HepG2 (cell line): ENCODE measurements around the gene NUFIP1. TPM values are rescaled to one million over a fixed set of nuclear protein-coding genes. Genes with fewer than 3 reads are reported as not detected.
A peak's percentile ranks its signal among the peaks of the same experiment; 100 is the strongest.

Experiments
- ATAC-seq: fragments of 200-7000 bp; cut with Tn5 transposase; 3 replicates; pipeline ENCODE4 v1.9.1; 2020; ENCODE audit warnings: mild to moderate bottlenecking, moderate library complexity
- BruUV-seq: library from RNA; stranded (reverse); fragments of 400-500 nt; replicated peaks from 2 replicates; lab custom pipeline; 2021; lab: Mats Ljungman, UMichigan
- CTCF ChIA-PET: fragments of 300-600 bp; formaldehyde crosslinking; extraction: SDS; loops from one replicate; lab custom pipeline; 2021; ENCODE audit warnings: low total read pairs, inconsistent platforms, low intra/inter-chr PET ratio; lab: Yijun Ruan, JAX
- POLR2A ChIA-PET: fragments of 350-600 bp; sonication (Branson Sonifier 250); formaldehyde crosslinking; loops from one replicate; lab custom pipeline; 2020; ENCODE audit warnings: antibody characterized with exemption, inconsistent platforms; lab: Yijun Ruan, JAX
- DNase-seq: peaks from one replicate; pipeline ENCODE4 v3.0.0-alpha.2; 2015; ENCODE audit warnings: low spot score
- FAIRE-seq: peaks from 3 replicates; lab custom pipeline; 2011; peaks lifted over from hg19 to GRCh38; lab: Jason Lieb, UNC
- H2AFZ ChIP-seq: one replicate; pipeline ENCODE4 v1.6.1; 2011; ENCODE audit warnings: low read length, inconsistent platforms
- H3K27ac ChIP-seq: fragments of 300-600 bp; 3 replicates; pipeline ENCODE4 v1.8.0; 2011; ENCODE audit warnings: mixed run types, mild to moderate bottlenecking, mixed read lengths, low read length, inconsistent platforms; ENCODE audit not compliant: insufficient read depth; ENCODE audit errors: extremely low read length
- H3K27me3 ChIP-seq, 2 experiments: fragments of 200-600 bp in 1 of 2; 2 replicates in 1 of 2; 3 replicates in 1 of 2; pipeline versions ENCODE4 v1.6.0 to v1.8.0; 2011; ENCODE audit warnings: low read length in 2 of 2, mild to moderate bottlenecking in 2 of 2, moderate library complexity in 2 of 2, inconsistent platforms in 1 of 2; ENCODE audit not compliant: insufficient read depth in 2 of 2, control insufficient read depth in 1 of 2
- H3K36me3 ChIP-seq, 2 experiments: fragments of 200-600 bp in 1 of 2; replicated peaks in 1 of 2; 2 replicates in 1 of 2; 3 replicates in 1 of 2; pipeline versions ENCODE4 v1.5.1 to v1.8.0; 2011; ENCODE audit warnings: low read length in 2 of 2, inconsistent platforms in 1 of 2; ENCODE audit not compliant: insufficient read depth in 2 of 2, control insufficient read depth in 1 of 2
- H3K4me1 ChIP-seq: 2 replicates; pipeline ENCODE4 v1.5.1; 2012; ENCODE audit warnings: low read length, inconsistent platforms; ENCODE audit not compliant: insufficient read depth
- H3K4me2 ChIP-seq: 2 replicates; pipeline ENCODE4 v1.6.0; 2011; ENCODE audit warnings: low read depth, low read length, inconsistent platforms
- H3K4me3 ChIP-seq, 3 experiments: fragments of 200-600 bp in 1 of 3; sonication (generic), shearing (Covaris generic) in 1 of 3; replicated peaks in 1 of 3; 2 replicates each; pipeline ENCODE4 v1.5.1; 2011 to 2016; ENCODE audit warnings: low read length in 3 of 3, inconsistent platforms in 2 of 3, low read depth in 2 of 3, mild to moderate bottlenecking in 2 of 3, control low read depth in 1 of 3, mixed read lengths in 1 of 3; ENCODE audit not compliant: insufficient read depth in 1 of 3
- H3K79me2 ChIP-seq: one replicate; pipeline ENCODE4 v1.6.1; 2011; ENCODE audit warnings: low read length, inconsistent platforms; ENCODE audit not compliant: insufficient read depth
- H3K9ac ChIP-seq: 2 replicates; pipeline ENCODE4 v1.6.0; 2011; ENCODE audit warnings: mild to moderate bottlenecking, low read depth, low read length, inconsistent platforms; ENCODE audit not compliant: insufficient read depth
- H3K9me3 ChIP-seq: 2 replicates; pipeline ENCODE4 v1.5.1; 2012; ENCODE audit warnings: mild to moderate bottlenecking, low read length
- H4K20me1 ChIP-seq: 2 replicates; pipeline ENCODE4 v1.6.0; 2011; ENCODE audit warnings: inconsistent platforms, mild to moderate bottlenecking, low read length, moderate library complexity; ENCODE audit not compliant: insufficient read depth
- ADNP ChIP-seq: sonication (generic); formaldehyde crosslinking; IDR thresholded peaks from 2 replicates; pipeline ENCODE4 v1.4.0; 2020; ENCODE audit warnings: missing genetic modification reagents
- CAMTA2 ChIP-seq: sonication (generic); formaldehyde crosslinking; IDR thresholded peaks from 2 replicates; pipeline ENCODE4 v1.4.0; 2020; ENCODE audit warnings: mild to moderate bottlenecking, missing genetic modification reagents, borderline replicate concordance
- E2F2 ChIP-seq: sonication (generic); formaldehyde crosslinking; IDR thresholded peaks from 2 replicates; pipeline ENCODE4 v1.4.0; 2020; ENCODE audit warnings: missing genetic modification reagents, borderline replicate concordance
- FOSL2 ChIP-seq: sonication (generic); formaldehyde crosslinking; IDR thresholded peaks from 2 replicates; pipeline ENCODE4 v1.4.0; 2020; ENCODE audit warnings: missing genetic modification reagents
- GLMP ChIP-seq: sonication (generic); formaldehyde crosslinking; IDR thresholded peaks from 2 replicates; pipeline ENCODE4 v1.9.0; 2021; ENCODE audit warnings: missing genetic modification reagents, mild to moderate bottlenecking, borderline replicate concordance
- HHEX ChIP-seq: IDR thresholded peaks from 2 replicates; pipeline ENCODE4 v1.6.1; 2016; ENCODE audit warnings: control low read depth
- HMG20A ChIP-seq: IDR thresholded peaks from 2 replicates; pipeline ENCODE4 v1.6.1; 2016; ENCODE audit warnings: borderline replicate concordance
- HMG20B ChIP-seq: conservative IDR thresholded peaks from 2 replicates; pipeline ENCODE4 v1.6.1; 2016; ENCODE audit warnings: missing genetic modification reagents, missing compliant biosample characterization
- HOXA9 ChIP-seq: sonication (generic); formaldehyde crosslinking; IDR thresholded peaks from 2 replicates; pipeline ENCODE4 v1.8.1; 2022; ENCODE audit warnings: missing genetic modification reagents, mild to moderate bottlenecking, moderate library complexity, borderline replicate concordance
- KDM1A ChIP-seq: IDR thresholded peaks from 2 replicates; pipeline ENCODE4 v1.6.1; 2016; ENCODE audit warnings: missing compliant biosample characterization
- KLF15 ChIP-seq: sonication (generic); formaldehyde crosslinking; IDR thresholded peaks from 2 replicates; pipeline ENCODE4 v1.8.1; 2023; ENCODE audit warnings: borderline replicate concordance, mild to moderate bottlenecking, inconsistent platforms, missing genetic modification reagents, mixed read lengths
- PAWR ChIP-seq: sonication (generic); formaldehyde crosslinking; IDR thresholded peaks from 2 replicates; pipeline ENCODE4 v1.4.0; 2020; ENCODE audit warnings: missing genetic modification reagents, mild to moderate bottlenecking, borderline replicate concordance
- PRPF4 ChIP-seq: fragments of 200-400 bp; formaldehyde crosslinking; IDR thresholded peaks from 2 replicates; pipeline ENCODE4 v1.6.1; 2016; ENCODE audit warnings: low read length, low read depth; ENCODE audit not compliant: poor library complexity, severe bottlenecking
- RELA ChIP-seq: sonication (generic); formaldehyde crosslinking; IDR thresholded peaks from 2 replicates; pipeline ENCODE4 v1.4.0; 2020; ENCODE audit warnings: missing genetic modification reagents
- RFX3 ChIP-seq: IDR thresholded peaks from 2 replicates; pipeline ENCODE4 v1.6.1; 2016; ENCODE audit warnings: missing biosample characterization, missing genetic modification reagents
- RNF2 ChIP-seq: fragments of 450-650 bp; conservative IDR thresholded peaks from 2 replicates; pipeline ENCODE4 v1.6.1; 2016; ENCODE audit warnings: low read depth
- SAFB2 ChIP-seq: sonication (generic); formaldehyde crosslinking; IDR thresholded peaks from 2 replicates; pipeline ENCODE4 v1.5.1; 2020; ENCODE audit warnings: missing genetic modification reagents, low read depth, mild to moderate bottlenecking, borderline replicate concordance
- SYNCRIP ChIP-seq: fragments of 200-400 bp; formaldehyde crosslinking; IDR thresholded peaks from 2 replicates; pipeline ENCODE4 v1.6.1; 2018; ENCODE audit warnings: mild to moderate bottlenecking, low read depth, low read length; ENCODE audit not compliant: insufficient read depth
- ZKSCAN5 ChIP-seq: sonication (generic); formaldehyde crosslinking; IDR thresholded peaks from 2 replicates; pipeline ENCODE4 v1.5.1; 2020; ENCODE audit warnings: mild to moderate bottlenecking, missing genetic modification reagents
- ZMYM2 ChIP-seq: sonication (generic); formaldehyde crosslinking; IDR thresholded peaks from 2 replicates; pipeline ENCODE4 v1.8.0; 2022; ENCODE audit warnings: mild to moderate bottlenecking, missing genetic modification reagents
- ZMYM3 ChIP-seq: sonication (generic); formaldehyde crosslinking; IDR thresholded peaks from 2 replicates; pipeline ENCODE4 v1.5.1; 2020; ENCODE audit warnings: mild to moderate bottlenecking, missing genetic modification reagents
- ZNF101 ChIP-seq: sonication (generic); formaldehyde crosslinking; IDR thresholded peaks from 2 replicates; pipeline ENCODE4 v1.4.0; 2020; ENCODE audit warnings: mild to moderate bottlenecking, low read depth, missing genetic modification reagents, borderline replicate concordance
- ZNF121 ChIP-seq: sonication (generic); formaldehyde crosslinking; IDR thresholded peaks from 2 replicates; pipeline ENCODE4 v1.5.0; 2020; ENCODE audit warnings: mild to moderate bottlenecking, missing genetic modification reagents
- ZNF264 ChIP-seq: sonication (generic); formaldehyde crosslinking; IDR thresholded peaks from 2 replicates; pipeline ENCODE4 v1.4.0; 2020; ENCODE audit warnings: missing genetic modification reagents
- ZNF460 ChIP-seq: sonication (generic); formaldehyde crosslinking; IDR thresholded peaks from 2 replicates; pipeline ENCODE4 v1.5.1; 2020; ENCODE audit warnings: missing genetic modification reagents, mild to moderate bottlenecking, borderline replicate concordance
- WGBS: methylation state at CpG from one replicate; pipeline ENCODE4 v1.1.6; 2017; ENCODE audit warnings: low lambda C conversion rate; 5-methylcytosine and 5-hydroxymethylcytosine counted together
- in situ Hi-C: cut with HindIII; loops from 2 replicates; pipeline ENCODE4 v1.10.0; 2017; ENCODE audit warnings: low pct_unique_long_range_greater_than_20kb; ENCODE audit not compliant: extremely low pct_ligation_motif_present
- intact Hi-C: fragments of 100-400 bp; cut with micrococcal nuclease; formaldehyde crosslinking; loops from one replicate; pipeline ENCODE4 v1.10.0; 2022; ENCODE audit not compliant: unreplicated experiment
- polyA plus RNA-seq, 8 experiments: library from polyadenylated mRNA; depleted of rRNA in 3 of 8; stranded (reverse) in 7 of 8; unstranded in 1 of 8; fragments of >200 nt; fragmentation: Illumina TruSeq in 4 of 8; extraction: Trizol in 4 of 8; gene quantifications; 2 replicates each; pipeline versions ENCODE4 v1.2.1 to v1.2.3, GENCODE V29; 2011 to 2016; ENCODE audit warnings: low read depth in 4 of 8, missing spikeins in 1 of 8, mixed read lengths in 1 of 8; ENCODE audit not compliant: insufficient read depth in 1 of 8
- total RNA-seq, 5 experiments: library from RNA; depleted of rRNA; stranded (reverse); fragments of >200 nt; fragmentation: Illumina TruSeq; extraction: Trizol; gene quantifications; 2 replicates each; pipeline ENCODE4 v1.2.3, GENCODE V29; 2016; ENCODE audit warnings: low read depth in 1 of 5

Gene NUFIP1
- total and polyA plus RNA-seq, 2 of the 13 experiments (the other 11 are each of a cell fraction or from before 2014, with no cell fraction given), result 1.9 to 10.3 TPM

GRCh38 chr13:44919104-44919804 is 70.0 kb downstream of the NUFIP1 start:
- Histone ChIP-seq H3K9ac (peak overlapping the region; percentile 71), H3K9me3 (no peaks in the 10 kb centered on the region), H3K27ac (peak overlapping the region; percentile 83), H3K4me2 (peak overlapping the region; percentile 89), H2AFZ (no peak overlapping the region), H3K4me1 (peaks cover 38% of the 10 kb centered on the region), H3K4me3 (peak overlapping the region; percentile 61 to 74 (median 63)), H3K36me3 (no peaks in the 10 kb centered on the region), H3K79me2 (no peaks in the 10 kb centered on the region), H3K27me3 (no peaks in the 10 kb centered on the region; a peak in 1 of 5 replicates), H4K20me1 (no peaks in the 10 kb centered on the region)
- TF ChIP-seq ZNF264 (CRISPR knock-in tag) (no peak), ZMYM3 (peak; percentile 81), SYNCRIP (no peak), ZNF101 (CRISPR knock-in tag) (no peak), ZMYM2 (CRISPR knock-in tag) (peak; percentile 41; the same call in 1 of the 2 replicates), PRPF4 (no peak), ZKSCAN5 (no peak), ZNF121 (CRISPR knock-in tag) (no peak), ADNP (CRISPR knock-in tag) (peak; percentile 50; the same call in 1 of the 2 replicates), PAWR (no peak), KDM1A (CRISPR knock-in tag) (peak; percentile 11; the same call in 1 of the 2 replicates), HMG20B (CRISPR knock-in tag) (no peak), SAFB2 (CRISPR knock-in tag) (no peak), RFX3 (CRISPR knock-in tag) (no peak), HMG20A (CRISPR knock-in tag) (no peak), FOSL2 (CRISPR knock-in tag) (no peak), RNF2 (no peak), HOXA9 (CRISPR knock-in tag) (no peak), HHEX (CRISPR knock-in tag) (no peak), RELA (CRISPR knock-in tag) (no peak), CAMTA2 (CRISPR knock-in tag) (no peak), ZNF460 (CRISPR knock-in tag) (peak; percentile 85), GLMP (CRISPR knock-in tag) (no peak), KLF15 (CRISPR knock-in tag) (no peak), E2F2 (CRISPR knock-in tag) (no peak)
- POLR2A ChIA-PET, result interaction anchor here (0.6 to 1.6 kb wide), 4 partner anchors 65 to 557 kb away, joined by 3 to 4 read pairs (median 4); no protein-coding TSS in a partner anchor
- no TSS peak for BruUV-seq
- DNase-seq (no peak), FAIRE-seq (no peak), ATAC-seq (no peak)
- CTCF ChIA-PET, result no interaction called here
- in situ Hi-C loops (no loop called here), intact Hi-C loops (loop anchor here (5.0 kb wide), 2 partner anchors 68 to 102 kb away; partner anchors contain the start of genes GPALPP1 and NUFIP1)
- WGBS, result 61% methylated on average over 18 of the region's 18 CpGs
